ENCODE data around the gene STOX2. TPM values are rescaled to one million over a fixed set of nuclear protein-coding genes. Genes with fewer than 3 reads are reported as not detected.

Gene STOX2
- total and polyA plus RNA-seq, 2 of the 8 experiments (the other 6 are each of a cell fraction or from before 2014, with no cell fraction given) = 5.5 to 20.0 TPM

DNA sequence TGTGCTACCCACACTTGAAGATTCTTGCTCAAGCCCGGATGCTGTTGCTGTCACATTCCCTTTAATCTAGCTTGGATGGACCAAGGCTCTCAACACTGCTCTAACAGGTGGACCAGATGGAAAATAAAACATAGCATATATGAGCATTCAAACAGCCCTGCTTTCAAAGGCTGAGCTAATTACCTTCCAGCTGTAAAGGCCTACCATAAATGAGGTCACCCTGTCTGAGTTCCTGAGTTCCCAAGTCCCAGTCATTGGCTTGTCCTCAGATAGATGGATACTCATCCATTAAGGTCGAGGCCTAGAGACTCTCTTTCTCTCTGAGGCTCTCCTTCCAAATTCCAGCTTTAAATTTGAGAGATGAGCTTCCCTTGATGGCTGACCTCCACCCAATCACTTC is 147.5 kb downstream of the STOX2 start:
- Histone ChIP-seq H3K9me3 (ENCODE audit: insufficient read depth in 2 of 2, low read depth in 1 of 2, low read length in 1 of 2) (peaks cover 0 to 4% of the 10 kb centered on the region in 2 experiments; a peak in 1 of 4 replicates), H3K27ac (ENCODE audit: low read depth, low read length) (no peak overlapping the region), H3K4me1 (replicated peaks in 1 of 4; ENCODE audit: control insufficient read depth in 3 of 4, insufficient read depth in 4 of 4, low read length in 3 of 4) (peaks cover 0 to 4% (median 2%) of the 10 kb centered on the region in 4 experiments; a peak in 5 of 7 replicates), H3K79me1 (ENCODE audit: low read depth, low read length) (no peaks in the 10 kb centered on the region), H3K4me3 (ENCODE audit: extremely low read depth in 1 of 4, insufficient read depth in 2 of 4, low read depth in 3 of 4, low read length in 4 of 4) (no peak overlapping the region), H3K4me2 (ENCODE audit: insufficient read depth in 1 of 2, low read depth in 2 of 2, low read length in 2 of 2) (no peak overlapping the region), H3K79me2 (ENCODE audit: control insufficient read depth in 1 of 2, insufficient read depth in 2 of 2, low read length in 2 of 2) (no peaks in the 10 kb centered on the region), H3K56ac (replicated peaks; ENCODE audit: insufficient read length, low read depth, low read length) (no peak overlapping the region), H2BK5ac (ENCODE audit: low read depth, low read length) (no peak overlapping the region), H4K8ac (ENCODE audit: extremely low read depth, insufficient read depth, low read length) (no peak overlapping the region), H3K4ac (replicated peaks; ENCODE audit: insufficient read length, low read depth, low read length) (no peak overlapping the region), H3K9ac (replicated peaks in 1 of 4; ENCODE audit: extremely low read depth in 1 of 4, low read depth in 3 of 4, low read length in 3 of 4) (no peak overlapping the region), H2AFZ (ENCODE audit: low read length) (no peak overlapping the region), H2BK15ac (ENCODE audit: low read length) (no peak overlapping the region), H3K23ac (ENCODE audit: insufficient read length) (no peak overlapping the region), H4K20me1 (replicated peaks in 1 of 2; ENCODE audit: control insufficient read depth in 1 of 2, insufficient read depth in 2 of 2, low read length in 2 of 2) (no peaks in the 10 kb centered on the region), H4K91ac (replicated peaks; ENCODE audit: insufficient read length, low read length) (no peak overlapping the region), H4K5ac (ENCODE audit: insufficient read length, low read depth, low read length) (no peak overlapping the region), H2BK20ac (ENCODE audit: low read length) (no peak overlapping the region), H3K18ac (ENCODE audit: extremely low read depth, low read length) (no peak overlapping the region), H2BK12ac (ENCODE audit: low read depth, low read length) (no peak overlapping the region), H3K14ac (ENCODE audit: insufficient read length) (no peak overlapping the region), H3K23me2 (ENCODE audit: low read depth, low read length) (no peaks in the 10 kb centered on the region), H2AK5ac (ENCODE audit: low read depth, low read length) (no peak overlapping the region), H3K36me3 (ENCODE audit: control insufficient read depth in 2 of 4, insufficient read depth in 4 of 4, low read length in 3 of 4) (no peaks in the 10 kb centered on the region), H2BK120ac (replicated peaks; ENCODE audit: low read depth, low read length) (no peak overlapping the region), H3K27me3 (replicated peaks in 1 of 4; ENCODE audit: control insufficient read depth in 3 of 4, extremely low read depth in 1 of 4, insufficient read depth in 3 of 4, low read length in 3 of 4) (no peaks in the 10 kb centered on the region)
- ChIA-PET CTCF (ENCODE audit: partially characterized antibody) (interaction anchor here (0.8 to 2.1 kb wide), 8 partner anchors 9 to 159 kb away, joined by 3 to 11 read pairs (median 3); no protein-coding TSS in a partner anchor), POLR2A (ENCODE audit: partially characterized antibody) (no interaction called here)
- FAIRE-seq (no peak), DNase-seq (ENCODE audit: low read depth in 1 of 2, low spot score in 2 of 2) (no peak)
- WGBS, 2 experiments (ENCODE audit: extremely low coverage in 1 of 2, insufficient coverage in 1 of 2, insufficient read length in 1 of 2, insufficient replicate concordance in 2 of 2, low coverage in 1 of 2, low lambda C conversion rate in 2 of 2, missing lambda C conversion rate in 1 of 2) = 72% methylated on average over 2 of the region's 2 CpGs; no CpG with 5 or more reads in 1 of the 2 experiments
- TF ChIP-seq, protein P1, sequence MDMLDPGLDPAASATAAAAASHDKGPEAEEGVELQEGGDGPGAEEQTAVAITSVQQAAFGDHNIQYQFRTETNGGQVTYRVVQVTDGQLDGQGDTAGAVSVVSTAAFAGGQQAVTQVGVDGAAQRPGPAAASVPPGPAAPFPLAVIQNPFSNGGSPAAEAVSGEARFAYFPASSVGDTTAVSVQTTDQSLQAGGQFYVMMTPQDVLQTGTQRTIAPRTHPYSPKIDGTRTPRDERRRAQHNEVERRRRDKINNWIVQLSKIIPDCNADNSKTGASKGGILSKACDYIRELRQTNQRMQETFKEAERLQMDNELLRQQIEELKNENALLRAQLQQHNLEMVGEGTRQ (IDR thresholded peaks at IDR 0.05; ENCODE audit: low read length) = no peak
- TF ChIP-seq EZH2 (IDR thresholded peaks at IDR 0.05; ENCODE audit: low read depth, low read length, severe bottlenecking) = no peak
- TF ChIP-seq KDM5A (IDR thresholded peaks at IDR 0.05; ENCODE audit: low read length) = no peak
- TF ChIP-seq SP2 (IDR thresholded peaks at IDR 0.05; ENCODE audit: low read length) = no peak
- no peak for TF ChIP-seq BCL11A (IDR thresholded peaks at IDR 0.05; ENCODE audit: low read depth in 2 of 2, low read length in 2 of 2)
- no peak for TF ChIP-seq FOSL1 (IDR thresholded peaks at IDR 0.05; ENCODE audit: insufficient read depth, low read depth, low read length)
- no peak for TF ChIP-seq NRF1 (IDR thresholded peaks at IDR 0.05; ENCODE audit: low read depth, low read length)
- no peak for TF ChIP-seq RNF2 (IDR thresholded peaks at IDR 0.05; ENCODE audit: borderline replicate concordance, low read depth, low read length, missing control alignments, poor library complexity, severe bottlenecking)
- no peak for TF ChIP-seq ASH2L (IDR thresholded peaks at IDR 0.05; ENCODE audit: low read length)
- no peak for TF ChIP-seq TCF12 (IDR thresholded peaks at IDR 0.05; ENCODE audit: low read depth, low read length)
- TF ChIP-seq KDM1A (IDR thresholded peaks at IDR 0.05; ENCODE audit: borderline replicate concordance, low read length) = no peak
- no peak for TF ChIP-seq CEBPB (IDR thresholded peaks at IDR 0.05; ENCODE audit: low read depth, low read length)
- no peak for TF ChIP-seq PHF8 (conservative IDR thresholded peaks at IDR 0.05; ENCODE audit: low read depth, low read length)
